ENCODE data around the gene FBXO40.

DNA sequence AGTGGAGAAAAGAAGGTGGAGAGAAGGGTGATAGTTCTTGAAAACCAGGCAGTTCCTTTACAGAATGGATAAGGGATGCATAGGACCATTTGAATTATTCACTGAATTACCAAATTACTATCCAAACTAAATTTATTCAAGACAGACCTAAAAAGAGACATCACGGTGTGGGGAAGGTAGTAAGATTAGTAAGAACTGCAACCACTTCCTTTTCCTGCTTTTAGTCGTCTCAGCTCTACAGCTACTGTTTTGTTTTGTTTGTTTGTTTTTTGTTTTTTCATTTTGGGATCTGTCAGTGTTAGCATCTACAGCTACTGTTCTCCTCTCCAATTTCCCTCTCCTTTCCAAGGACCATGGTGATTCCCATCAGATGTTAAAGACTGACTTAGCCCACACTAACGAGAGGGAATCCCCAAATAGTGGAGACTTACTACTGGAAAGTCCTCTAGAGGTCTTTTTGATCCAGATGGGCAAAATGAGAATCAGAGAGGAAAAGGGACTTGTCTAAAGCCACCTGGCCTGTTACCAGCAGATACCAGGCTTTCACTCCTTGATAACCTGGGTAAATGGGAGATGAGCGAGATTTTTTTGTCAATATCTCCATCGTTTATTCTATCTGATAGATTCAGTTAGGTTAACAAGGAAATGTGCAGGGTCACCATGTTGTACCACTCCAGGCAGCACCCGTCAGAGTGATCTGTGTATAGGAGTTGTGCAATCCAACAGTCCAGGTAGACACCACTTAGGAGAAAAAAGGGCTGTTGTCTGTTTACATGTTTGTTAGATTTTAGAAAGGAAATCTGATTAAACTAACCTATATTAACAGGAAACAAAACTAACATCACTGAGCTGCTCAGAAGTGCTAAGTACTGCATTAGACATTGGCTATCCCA lies 61.6 kb downstream of the FBXO40 start:
- TF ChIP-seq HDAC2 (CRISPR knock-in tag; IDR thresholded peaks at IDR 0.05) (no peak), ZNF274 (CRISPR knock-in tag; IDR thresholded peaks at IDR 0.05) (no peak), GTF3A (CRISPR knock-in tag; conservative IDR thresholded peaks at IDR 0.05) (no peak), KDM1A (CRISPR knock-in tag; IDR thresholded peaks at IDR 0.05) (no peak), ATF7-NPFF (CRISPR knock-in tag; IDR thresholded peaks at IDR 0.05; ENCODE audit: low read depth) (no peak), FOXA3 (CRISPR knock-in tag; IDR thresholded peaks at IDR 0.05) (no peak)
- TF ChIP-seq, protein P1, sequence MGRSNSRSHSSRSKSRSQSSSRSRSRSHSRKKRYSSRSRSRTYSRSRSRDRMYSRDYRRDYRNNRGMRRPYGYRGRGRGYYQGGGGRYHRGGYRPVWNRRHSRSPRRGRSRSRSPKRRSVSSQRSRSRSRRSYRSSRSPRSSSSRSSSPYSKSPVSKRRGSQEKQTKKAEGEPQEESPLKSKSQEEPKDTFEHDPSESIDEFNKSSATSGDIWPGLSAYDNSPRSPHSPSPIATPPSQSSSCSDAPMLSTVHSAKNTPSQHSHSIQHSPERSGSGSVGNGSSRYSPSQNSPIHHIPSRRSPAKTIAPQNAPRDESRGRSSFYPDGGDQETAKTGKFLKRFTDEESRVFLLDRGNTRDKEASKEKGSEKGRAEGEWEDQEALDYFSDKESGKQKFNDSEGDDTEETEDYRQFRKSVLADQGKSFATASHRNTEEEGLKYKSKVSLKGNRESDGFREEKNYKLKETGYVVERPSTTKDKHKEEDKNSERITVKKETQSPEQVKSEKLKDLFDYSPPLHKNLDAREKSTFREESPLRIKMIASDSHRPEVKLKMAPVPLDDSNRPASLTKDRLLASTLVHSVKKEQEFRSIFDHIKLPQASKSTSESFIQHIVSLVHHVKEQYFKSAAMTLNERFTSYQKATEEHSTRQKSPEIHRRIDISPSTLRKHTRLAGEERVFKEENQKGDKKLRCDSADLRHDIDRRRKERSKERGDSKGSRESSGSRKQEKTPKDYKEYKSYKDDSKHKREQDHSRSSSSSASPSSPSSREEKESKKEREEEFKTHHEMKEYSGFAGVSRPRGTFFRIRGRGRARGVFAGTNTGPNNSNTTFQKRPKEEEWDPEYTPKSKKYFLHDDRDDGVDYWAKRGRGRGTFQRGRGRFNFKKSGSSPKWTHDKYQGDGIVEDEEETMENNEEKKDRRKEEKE (IDR thresholded peaks at IDR 0.05) = no peak
- TF ChIP-seq, protein P2, sequence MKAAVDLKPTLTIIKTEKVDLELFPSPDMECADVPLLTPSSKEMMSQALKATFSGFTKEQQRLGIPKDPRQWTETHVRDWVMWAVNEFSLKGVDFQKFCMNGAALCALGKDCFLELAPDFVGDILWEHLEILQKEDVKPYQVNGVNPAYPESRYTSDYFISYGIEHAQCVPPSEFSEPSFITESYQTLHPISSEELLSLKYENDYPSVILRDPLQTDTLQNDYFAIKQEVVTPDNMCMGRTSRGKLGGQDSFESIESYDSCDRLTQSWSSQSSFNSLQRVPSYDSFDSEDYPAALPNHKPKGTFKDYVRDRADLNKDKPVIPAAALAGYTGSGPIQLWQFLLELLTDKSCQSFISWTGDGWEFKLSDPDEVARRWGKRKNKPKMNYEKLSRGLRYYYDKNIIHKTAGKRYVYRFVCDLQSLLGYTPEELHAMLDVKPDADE (CRISPR knock-in tag; IDR thresholded peaks at IDR 0.05) = no peak
- TF ChIP-seq, protein P3, sequence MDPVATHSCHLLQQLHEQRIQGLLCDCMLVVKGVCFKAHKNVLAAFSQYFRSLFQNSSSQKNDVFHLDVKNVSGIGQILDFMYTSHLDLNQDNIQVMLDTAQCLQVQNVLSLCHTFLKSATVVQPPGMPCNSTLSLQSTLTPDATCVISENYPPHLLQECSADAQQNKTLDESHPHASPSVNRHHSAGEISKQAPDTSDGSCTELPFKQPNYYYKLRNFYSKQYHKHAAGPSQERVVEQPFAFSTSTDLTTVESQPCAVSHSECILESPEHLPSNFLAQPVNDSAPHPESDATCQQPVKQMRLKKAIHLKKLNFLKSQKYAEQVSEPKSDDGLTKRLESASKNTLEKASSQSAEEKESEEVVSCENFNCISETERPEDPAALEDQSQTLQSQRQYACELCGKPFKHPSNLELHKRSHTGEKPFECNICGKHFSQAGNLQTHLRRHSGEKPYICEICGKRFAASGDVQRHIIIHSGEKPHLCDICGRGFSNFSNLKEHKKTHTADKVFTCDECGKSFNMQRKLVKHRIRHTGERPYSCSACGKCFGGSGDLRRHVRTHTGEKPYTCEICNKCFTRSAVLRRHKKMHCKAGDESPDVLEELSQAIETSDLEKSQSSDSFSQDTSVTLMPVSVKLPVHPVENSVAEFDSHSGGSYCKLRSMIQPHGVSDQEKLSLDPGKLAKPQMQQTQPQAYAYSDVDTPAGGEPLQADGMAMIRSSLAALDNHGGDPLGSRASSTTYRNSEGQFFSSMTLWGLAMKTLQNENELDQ (CRISPR knock-in tag; IDR thresholded peaks at IDR 0.05; ENCODE audit: borderline replicate concordance) = no peak
- TF ChIP-seq, protein P4, sequence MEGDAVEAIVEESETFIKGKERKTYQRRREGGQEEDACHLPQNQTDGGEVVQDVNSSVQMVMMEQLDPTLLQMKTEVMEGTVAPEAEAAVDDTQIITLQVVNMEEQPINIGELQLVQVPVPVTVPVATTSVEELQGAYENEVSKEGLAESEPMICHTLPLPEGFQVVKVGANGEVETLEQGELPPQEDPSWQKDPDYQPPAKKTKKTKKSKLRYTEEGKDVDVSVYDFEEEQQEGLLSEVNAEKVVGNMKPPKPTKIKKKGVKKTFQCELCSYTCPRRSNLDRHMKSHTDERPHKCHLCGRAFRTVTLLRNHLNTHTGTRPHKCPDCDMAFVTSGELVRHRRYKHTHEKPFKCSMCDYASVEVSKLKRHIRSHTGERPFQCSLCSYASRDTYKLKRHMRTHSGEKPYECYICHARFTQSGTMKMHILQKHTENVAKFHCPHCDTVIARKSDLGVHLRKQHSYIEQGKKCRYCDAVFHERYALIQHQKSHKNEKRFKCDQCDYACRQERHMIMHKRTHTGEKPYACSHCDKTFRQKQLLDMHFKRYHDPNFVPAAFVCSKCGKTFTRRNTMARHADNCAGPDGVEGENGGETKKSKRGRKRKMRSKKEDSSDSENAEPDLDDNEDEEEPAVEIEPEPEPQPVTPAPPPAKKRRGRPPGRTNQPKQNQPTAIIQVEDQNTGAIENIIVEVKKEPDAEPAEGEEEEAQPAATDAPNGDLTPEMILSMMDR (CRISPR knock-in tag; IDR thresholded peaks at IDR 0.05) = no peak

Data from HepG2 (cell line).